ENCODE data around the gene ATP5F1D.

ATP5F1D gene

DNA sequence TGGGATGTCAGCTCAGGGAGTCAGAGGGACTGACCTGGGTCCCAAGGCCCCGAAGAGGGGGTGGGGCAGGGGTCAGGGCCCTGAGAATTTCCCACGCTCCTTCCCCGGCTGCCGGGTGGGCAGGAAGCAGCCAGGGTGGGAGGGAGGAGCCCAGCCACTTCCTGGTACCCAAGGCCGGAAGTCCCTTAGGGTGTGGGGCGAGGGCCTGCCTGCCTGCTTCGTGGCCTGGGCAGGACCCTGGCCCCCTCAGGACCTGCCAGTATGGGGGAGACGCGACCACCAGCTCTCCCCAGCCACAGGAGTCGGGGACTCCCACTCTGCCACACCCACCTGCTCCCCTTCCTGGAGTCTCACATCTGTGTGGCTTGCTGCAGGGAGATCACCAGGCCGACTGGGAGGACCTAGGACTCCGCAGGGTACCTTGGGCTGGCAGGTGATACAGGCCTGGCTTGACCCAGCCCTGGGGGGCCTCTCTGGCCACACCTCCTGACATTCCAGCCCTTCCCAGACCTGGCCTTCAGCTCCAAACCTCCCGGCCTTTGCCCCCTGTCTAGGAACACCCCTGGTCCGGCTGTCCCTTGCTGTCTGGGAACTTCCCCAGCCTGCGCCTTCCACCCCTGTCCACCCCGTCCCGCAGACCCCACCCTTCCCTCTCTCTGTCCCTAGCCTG is 17.8 kb downstream of the ATP5F1D start:
- DNase-seq, result peak; percentile 59 to 69 (median 64)

DNA sequence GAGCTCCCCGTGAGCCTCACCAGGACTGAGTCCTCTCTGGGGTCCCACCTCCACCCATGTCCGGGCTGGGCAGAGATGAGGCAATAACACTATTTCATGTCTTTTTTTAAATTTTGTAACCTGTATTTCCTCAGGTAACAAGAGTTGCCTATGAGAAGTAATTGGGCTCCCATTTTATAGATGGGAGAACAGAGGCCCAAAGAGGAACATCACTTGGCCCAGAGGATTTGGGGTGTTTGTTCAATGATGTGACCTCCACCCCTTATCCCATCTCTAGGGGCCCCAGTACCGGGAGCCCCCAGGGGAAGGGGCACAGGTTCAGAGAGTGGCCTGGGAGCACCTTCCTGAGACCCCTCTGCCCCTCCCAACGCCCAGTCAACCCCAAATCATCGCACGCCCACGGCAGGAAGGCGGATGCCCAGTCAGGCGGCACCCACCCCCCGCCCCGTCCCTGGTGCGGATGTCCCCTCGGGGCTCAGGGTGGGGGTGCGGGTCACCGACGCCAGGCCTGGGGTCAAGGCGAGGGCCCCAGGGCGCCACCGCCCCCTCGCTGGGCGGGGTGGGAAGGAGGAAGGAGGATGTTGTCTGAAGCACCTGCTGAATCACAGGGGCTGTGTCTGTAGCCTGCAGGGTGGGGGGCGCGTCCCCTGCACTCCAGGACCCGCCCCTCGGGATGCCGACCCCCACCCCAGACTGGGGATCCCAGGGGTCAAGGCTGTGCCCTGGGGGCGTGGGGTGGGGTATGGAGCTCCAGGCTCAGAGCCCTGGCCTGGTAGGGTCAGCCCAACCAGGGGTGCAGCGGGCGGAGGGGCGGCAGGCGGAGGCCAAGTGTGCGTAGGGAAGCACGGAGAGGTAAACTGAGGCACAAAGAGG is 18.6 kb downstream of the ATP5F1D start:
- peak; percentile 52 to 73 (median 56) for DNase-seq

DNA sequence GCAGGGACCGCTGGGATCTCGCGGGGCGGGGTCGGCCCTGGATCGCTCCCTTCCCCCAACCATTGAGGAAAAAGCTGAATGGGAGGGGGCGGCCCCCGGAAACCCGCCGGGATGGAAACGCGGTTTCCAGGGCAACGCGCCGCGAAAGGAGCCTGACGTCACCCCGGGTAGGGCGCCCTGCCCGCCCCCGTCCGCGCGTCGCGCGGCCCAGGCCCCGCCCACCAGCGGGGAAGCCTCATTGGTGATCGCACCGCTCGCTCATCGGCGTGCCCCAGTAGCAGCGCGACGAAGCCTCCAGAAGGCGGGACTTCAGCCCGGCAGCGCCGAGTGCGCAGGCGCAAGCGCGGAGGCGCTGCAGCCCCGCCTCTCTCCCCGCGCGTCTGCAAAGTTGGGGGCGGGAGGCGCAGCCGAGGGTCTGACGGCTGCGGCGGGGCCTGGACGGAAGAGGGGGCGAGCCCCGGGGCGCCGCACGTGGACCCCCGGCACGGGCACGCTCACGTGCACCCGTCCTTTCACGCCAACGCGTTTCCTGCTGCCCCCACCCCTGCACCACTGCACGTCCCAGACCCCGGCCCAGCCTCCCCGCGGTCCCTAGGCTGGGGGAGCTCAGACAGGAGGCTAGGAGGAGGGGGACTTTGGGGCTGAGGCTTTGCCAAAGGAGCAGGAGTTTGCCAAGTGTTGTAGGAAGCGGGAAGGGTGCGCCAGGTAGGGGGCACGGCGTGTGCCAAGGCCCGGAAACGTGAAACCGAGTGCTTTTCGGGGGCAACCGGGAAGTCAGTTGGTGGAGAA is 19.4 kb downstream of the ATP5F1D start:
- DNase-seq, result peak; percentile 99 to 100 (median 100)

DNA sequence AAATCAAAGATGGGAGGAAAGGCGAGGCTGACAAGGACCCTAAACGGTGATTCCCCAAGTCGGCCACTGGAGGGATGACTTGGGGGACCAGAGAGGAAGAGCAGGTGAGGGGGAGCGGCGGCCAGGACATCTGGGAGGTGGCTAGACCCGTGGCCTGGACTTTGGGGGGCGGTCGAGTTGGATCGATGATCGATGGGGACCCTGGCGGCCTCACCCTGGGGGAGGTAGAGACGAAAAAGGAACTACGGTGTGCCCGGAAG is 19.9 kb downstream of the ATP5F1D start:
- no peak for DNase-seq

DNA sequence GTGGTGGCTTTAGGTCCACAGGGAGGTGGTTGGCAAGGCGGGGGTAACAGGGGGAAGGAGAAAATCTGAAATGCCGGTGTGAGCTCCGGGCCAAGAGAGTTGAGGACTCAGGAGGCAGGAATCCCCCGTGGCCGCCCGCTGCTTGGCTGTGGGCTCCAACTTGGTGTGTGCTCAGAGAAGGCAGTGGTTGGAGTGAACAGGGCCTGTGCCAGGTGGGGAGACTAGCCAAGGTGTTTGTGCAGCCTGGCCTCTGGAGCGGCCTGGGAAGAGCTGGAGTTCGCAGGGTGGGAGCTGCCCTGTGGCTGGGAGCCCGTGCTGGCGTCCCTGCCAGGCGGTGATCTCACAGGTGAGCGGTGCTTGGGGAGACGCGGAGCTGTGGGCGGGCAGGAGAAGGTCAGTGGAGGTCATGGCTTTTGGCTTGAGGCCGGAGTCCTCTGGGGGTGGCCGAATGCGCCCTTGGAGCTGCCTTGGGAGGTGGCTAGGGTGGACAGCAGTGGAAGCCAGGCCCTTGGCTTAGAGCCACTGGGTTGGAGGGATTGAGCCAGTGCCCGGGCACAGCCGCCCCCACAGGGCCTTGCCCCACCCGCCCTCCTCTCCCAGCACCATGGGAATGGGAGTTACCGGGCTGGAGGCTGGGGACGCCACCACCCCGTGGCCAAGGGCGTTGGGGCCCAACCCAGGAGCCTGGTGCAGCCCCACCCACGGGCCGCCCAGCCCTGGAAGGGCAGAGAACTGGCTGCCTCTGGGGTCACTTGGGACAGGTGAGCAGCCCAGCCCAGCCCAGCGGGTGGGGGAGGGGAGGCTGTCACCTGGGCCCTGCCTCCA is 20.5 kb downstream of the ATP5F1D start:
- peak in 2 of 3 donors; percentile 29 to 52 for DNase-seq

DNA sequence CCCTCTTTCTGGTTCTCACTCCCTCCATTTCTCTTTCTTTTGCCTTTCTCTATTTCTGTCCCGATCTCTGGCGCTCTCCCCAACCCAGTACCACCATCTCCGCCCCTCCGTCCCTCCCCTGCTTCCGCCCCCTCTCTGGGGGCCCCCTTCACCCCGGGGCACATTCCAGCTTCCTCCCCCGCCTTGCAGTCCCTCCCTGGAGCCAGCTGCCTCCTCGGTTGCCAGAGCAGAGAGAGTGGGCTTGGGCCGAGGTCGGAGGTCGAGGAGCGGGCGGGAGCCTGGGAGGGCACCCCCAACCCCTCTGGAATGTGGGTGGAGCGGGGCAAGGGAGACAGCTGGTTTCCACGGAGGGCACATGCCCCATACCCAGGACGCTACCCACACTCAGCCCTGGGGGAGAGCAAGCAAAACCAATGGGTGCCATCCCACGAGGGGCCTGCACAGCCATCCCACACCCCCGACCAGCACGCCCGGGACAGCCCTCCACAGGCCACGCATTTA is 21.1 kb downstream of the ATP5F1D start:
- no peak for DNase-seq

DNA sequence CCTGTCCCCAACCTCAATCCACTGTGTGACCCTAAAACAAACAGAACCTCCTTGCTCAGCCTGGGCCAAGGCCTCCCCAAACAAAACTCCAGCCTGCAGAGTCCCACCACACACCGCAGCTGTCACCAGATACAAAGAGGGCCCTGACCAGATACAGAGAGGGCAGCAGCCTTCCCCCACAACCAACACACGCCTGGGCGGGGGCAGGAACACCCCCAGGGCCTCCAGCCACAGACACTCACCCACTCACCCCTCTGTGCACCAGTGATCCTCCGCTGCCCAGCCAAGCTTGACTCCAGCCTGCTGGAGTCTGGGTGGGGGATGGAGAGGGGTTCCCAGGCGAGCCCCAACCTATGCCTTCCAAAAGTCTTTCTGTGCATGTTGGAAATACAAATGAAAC is 21.6 kb downstream of the ATP5F1D start:
- DNase-seq, result no peak

DNA sequence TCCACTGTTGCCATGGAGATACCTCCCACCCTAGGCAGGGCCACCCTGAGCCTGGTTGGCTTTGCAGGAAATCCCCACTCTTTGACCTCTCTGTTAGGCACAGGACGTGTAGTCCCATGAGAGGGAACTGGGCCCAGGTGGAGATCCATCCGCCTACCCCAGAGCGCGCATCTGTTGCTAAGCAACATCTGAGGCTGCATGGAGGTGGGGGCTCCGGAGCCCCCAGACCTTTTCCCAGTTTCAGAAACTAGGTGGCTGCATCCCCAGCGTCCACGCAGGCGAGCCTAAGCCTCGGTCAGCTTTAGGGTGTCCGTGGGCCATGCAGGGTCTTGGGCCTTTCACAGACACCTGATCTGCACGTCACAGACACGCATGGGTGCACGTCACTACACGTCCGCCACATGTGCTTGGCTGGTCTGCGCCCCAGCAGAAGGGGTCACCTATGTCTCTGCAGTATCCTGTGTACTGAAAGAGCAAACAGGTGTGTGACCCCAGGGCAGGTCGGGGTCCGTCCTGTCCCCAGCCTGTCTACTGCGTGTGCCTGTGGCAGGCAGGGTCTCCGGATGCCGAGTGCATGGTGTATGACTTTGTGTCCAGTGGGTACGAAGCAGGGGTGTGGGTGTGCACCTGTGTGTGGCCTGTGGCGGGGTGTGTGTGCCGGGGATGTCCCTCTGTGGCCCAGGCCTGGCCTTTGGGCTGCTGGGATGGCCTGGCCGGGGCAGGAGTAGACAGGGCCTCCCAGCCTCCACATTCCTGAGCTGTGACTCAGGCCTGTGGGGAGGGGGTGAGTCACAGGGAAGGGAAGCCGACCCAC is 23.5 kb downstream of the ATP5F1D start:
- peak; percentile 76 to 82 (median 80) for DNase-seq

DNA sequence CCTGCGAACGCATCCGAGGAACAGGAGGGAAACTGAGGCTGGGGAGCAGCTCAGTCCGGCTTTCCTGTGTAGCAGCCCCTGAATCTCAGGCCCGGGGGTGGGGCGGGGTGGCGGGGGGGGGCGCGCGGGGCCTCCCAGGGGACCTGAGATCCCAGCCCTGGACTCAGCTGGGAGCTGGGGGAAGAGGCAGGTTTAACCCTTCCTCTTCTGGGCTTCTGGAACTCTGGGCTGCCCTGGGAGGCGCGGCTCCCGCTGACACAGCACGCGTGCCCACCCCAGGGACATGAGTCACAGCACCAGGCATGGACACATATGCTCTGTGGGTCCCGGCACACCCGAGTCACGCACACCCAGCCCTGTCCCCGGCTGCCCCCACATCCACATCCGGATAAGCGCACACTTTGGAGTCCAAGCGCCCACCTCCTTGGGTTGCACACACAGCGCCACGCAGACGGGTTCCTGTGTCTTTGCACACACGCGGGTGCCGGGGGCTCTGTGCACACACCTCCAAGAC is 24.1 kb downstream of the ATP5F1D start:
- peak; percentile 88 to 91 (median 90) for DNase-seq

DNA sequence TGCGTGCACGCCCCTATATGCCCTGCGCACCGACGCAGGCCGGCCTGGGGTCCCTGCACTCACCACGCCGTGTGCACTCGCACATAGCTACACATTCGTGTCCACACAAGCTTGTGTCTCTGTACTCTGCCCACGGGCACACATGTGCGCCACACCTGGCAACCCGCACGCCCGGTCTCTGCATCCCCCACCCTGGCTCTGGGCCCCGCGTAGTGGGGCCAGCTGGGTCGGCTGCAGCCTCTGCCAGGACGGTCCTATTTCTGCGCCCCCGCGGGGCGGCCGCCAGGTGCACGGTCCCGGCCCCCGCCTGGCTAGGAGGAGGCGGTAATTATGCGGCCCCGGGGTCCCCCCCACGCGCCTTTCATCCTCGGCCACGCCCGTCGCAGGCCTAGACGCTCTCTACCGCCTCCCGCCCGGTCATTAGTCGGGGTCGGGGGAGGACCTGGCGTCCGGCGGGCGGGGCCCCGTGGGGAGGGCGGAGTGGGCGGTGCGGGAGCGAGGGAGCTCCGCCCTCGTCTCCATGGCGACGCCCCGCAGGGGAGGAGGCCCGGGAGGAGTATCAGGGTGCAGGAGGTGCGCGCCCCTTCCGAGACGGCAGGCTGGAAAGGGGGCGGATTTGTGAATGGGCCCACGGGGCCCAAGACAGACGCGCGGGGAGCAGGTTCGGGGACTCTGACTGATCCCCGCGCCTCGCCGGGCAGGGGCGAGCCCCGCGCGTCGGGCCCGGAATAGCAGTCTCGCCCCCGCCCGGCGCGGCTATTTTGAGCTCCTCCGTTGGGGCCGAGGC is 24.8 kb downstream of the ATP5F1D start:
- peak; percentile 86 to 94 (median 92) for DNase-seq

DNA sequence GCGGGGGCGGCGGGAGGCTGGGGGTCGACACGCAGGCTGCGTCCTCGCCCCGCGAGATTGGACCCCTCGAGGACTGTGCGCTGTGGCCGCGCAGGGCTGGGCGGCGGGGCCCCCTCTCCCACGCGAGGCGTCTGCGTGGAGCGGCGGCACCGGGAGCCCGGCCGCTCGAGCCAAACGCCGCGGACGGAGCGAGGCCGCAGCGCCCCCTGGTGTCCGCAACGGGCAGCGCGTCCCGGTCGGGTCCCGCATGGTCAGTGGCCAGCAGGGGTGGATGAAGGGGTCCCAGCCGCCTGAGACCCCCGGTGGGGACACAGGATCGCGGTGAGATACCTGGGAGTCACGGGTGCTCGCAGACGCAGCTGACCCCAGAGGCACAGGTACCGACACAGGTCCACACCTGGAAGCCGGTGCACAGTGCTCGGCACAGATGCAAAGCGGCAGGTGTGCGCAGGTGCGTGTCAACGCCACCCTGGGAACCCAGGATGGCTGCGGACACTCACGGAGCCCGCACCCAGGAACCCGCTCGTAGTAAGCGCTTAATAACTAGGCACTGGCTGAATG is 25.4 kb downstream of the ATP5F1D start:
- peak; percentile 74 to 91 (median 87) for DNase-seq

DNA sequence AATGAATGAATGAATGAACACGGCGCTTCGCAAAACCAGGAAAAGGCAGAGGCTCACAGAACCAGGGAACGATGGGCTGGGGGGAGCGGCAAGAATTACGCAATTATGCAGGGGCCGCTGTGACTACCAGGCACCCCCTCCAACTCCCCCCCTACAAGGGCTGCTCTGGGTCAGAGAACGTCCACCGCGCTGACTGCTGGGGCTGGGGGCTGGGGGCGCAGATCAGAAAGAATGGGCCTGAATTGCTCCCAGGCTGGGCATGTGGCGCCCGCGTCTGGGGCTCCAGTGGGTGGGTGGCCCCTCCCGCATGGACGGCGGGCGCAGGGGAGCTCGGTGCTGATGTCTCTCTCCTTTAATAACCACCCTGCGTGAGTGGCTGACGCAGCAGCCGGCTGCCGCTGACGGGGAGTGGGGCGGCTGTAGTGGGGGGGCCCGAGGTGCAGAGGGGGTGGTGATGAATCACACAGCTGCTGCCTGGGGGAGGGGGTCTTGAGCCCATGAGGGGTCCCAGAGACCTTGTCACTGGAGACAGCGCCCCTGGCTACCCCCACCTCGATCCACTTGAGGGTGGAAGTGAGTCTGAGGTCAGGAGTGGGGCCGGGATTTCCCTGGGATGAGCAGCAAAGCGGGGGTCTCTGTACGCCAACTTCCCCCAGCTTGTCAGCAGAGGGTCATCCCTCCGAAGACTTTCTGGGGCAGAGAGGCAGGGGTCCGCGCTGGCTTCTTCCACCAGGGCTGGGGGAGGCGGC is 26.1 kb downstream of the ATP5F1D start:
- peak; percentile 52 to 66 (median 55) for DNase-seq

DNA sequence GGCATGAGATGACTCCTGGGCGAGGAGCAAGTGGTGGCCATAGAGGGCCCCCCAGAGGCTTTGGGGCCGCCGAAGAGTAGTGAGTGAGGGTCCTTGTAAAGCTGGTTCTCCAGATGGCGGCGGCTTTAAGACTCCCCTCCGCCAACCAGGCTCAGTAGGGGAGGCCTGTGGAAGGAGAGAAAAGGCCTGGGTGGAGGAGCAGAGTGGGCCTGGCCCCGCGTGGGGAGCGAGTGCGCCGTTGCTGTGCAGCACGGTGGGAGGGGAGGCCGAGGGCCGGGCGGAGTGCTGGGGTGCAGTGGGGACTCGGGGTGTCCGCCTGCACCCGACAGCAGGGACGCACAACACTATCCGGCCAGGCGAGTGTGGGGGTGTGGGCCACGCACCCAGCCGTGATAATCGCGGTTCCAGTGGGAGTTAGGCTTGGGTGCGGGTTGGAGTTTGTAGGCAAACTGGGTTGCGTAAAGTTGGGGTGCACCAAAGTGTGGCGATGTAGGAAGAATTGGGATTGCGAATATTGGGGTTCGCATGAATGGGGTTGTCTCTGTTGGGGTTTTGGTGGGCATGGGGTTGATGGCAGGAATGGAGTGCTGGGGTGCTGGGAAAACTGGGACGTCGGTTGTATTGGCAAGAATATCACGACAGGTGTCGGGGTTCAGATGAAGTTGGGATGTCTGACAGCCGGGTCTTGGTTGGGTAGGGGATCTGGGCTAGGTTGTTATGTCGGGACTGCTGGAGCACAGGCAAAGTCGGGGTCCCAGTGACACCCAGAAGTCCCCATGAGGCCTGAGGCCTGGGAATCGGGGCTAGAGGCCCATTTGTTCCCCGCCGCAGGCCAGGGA is 26.9 kb downstream of the ATP5F1D start:
- DNase-seq, result no peak

DNA sequence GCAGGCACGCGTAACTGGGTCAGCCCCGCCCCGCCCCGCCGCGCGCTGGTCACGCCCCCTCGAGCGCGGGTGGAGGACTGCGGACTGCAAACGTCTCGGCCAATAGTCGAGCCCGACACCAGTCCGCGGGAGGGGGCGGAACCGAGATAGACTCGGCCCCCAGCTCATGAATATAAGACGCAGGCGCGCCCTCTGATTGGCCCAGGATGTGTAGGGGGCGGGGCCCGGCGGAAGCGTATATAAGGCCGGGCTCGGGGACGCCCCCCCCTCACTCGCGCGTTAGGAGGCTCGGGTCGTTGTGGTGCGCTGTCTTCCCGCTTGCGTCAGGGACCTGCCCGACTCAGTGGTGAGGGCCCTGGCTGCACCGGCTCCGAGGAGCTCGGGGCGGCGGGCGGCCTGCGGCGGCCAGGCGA is 27.5 kb downstream of the ATP5F1D start, which contains the start of gene CIRBP:
Gene CIRBP (plus strand): TSS at position 268 of the 413 bp plus-strand sequence. CDS start 1,602 bp downstream, outside the sequence.
- peak; percentile 100 for DNase-seq

DNA sequence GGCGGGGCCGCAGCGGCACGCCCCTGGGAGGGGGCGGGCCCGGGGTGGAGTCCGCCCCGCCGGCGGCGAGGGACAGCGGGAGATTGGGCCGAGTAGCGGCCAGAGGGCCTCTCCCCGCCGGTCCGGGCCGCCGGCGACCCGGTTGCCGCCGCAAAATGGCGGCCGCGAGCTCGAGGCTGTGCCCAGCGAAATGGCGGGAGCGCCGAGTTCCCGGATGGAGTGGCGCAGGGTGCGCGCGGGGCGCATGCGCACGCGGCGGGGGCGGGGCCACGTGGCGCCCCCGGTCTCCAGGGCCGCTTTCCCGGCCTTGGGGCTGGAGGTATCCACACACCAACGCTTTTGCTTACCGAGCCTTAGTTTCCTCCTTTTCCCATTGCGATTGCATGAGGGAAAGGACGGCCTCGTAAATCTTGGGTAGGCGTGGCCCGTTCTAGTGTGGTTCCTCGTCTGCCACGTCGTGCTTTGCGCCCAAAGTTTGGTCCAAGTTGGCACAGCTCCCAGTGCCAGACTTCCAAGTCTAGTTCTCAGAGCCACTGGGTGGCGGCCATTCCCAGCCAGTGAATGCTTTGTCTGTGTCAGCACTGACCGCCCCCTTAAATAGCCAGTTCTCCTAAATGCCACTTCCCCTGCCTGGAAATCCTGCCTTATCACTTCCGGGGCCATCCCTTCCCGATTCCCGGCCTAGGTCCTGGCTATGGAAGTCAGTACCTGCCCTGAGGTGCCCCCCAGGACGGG is 28.1 kb downstream of the ATP5F1D start:
- DNase-seq, result peak; percentile 91 to 96 (median 94)

DNA sequence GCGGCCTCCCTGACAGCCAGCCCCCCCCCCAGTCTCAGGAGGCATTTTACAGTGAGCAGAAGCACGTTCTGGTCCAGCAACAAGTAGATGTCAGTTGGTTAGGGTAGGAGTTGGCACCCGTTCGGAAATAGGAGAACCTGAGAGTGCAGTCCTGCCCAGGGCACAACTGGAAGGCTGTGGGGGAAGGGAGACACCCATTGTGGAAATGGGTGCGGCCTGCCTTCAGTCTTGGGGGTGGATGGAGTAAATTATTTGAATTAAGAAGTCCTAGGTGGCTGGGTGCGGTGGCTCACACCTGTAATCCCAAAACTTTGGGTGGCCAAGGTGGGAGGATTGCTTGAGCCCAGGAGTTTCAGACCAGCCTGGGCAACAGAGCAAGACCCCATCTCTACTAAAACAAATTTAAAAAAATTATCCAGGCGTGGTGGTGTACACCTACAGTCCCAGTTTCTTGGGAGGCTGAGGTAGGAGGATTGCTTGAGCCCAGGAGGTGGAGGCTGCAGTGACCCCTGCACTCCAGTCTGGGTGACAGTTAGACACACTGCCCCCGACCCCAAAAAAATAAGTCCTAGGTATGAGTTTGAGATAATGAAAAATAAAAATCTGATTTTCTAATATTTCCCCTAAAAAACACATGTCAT is 28.8 kb downstream of the ATP5F1D start:
- peak in 1 of 3 donors; percentile 30 for DNase-seq
